Panc1 (cell line): Measurements from ENCODE around the gene ACSM6. TPM values are rescaled to one million over a fixed set of nuclear protein-coding genes. Genes with fewer than 3 reads are reported as not detected.

Source experiments
- ATAC-seq: fragments of 200-7000 bp; cut with Tn5 transposase; 2 replicates; pipeline ENCODE4 v1.9.1; 2020; ENCODE audit warnings: mild to moderate bottlenecking, moderate library complexity
- BruUV-seq: library from RNA; stranded (reverse); fragments of 400-500 nt; replicated peaks from 2 replicates; lab custom pipeline; 2021; lab: Mats Ljungman, UMichigan
- CTCF ChIA-PET: fragments of 300-600 bp; sonication (Branson Sonifier 250); formaldehyde crosslinking; loops from one replicate; lab custom pipeline; 2022; ENCODE audit warnings: antibody characterized with exemption; lab: Charles Lee
- POLR2A ChIA-PET: fragments of 300-600 bp; sonication (Branson Sonifier 250); formaldehyde crosslinking; loops from one replicate; lab custom pipeline; 2022; ENCODE audit warnings: antibody characterized with exemption; lab: Charles Lee
- DNase-seq: peaks from one replicate; pipeline ENCODE4 v3.0.0-alpha.2; 2010; ENCODE audit warnings: low read depth, low spot score
- H3K27ac ChIP-seq: 2 replicates; pipeline ENCODE4 v1.5.1; 2011; ENCODE audit warnings: mild to moderate bottlenecking, low read length, inconsistent platforms
- H3K27me3 ChIP-seq: fragments of 200-500 bp; sonication (Bioruptor generic); 2 replicates; pipeline ENCODE4 v1.6.0; 2014; ENCODE audit warnings: low read length, inconsistent platforms; ENCODE audit not compliant: control insufficient read depth, insufficient read depth
- H3K36me3 ChIP-seq: fragments of 200-500 bp; sonication (Bioruptor generic); 2 replicates; pipeline ENCODE4 v1.5.1; 2014; ENCODE audit warnings: inconsistent platforms, mild to moderate bottlenecking, low read length, moderate library complexity; ENCODE audit not compliant: control insufficient read depth, insufficient read depth
- H3K4me1 ChIP-seq: 2 replicates; pipeline ENCODE4 v1.5.1; 2011; ENCODE audit warnings: inconsistent platforms, mild to moderate bottlenecking, low read length, moderate library complexity; ENCODE audit not compliant: control insufficient read depth, insufficient read depth
- H3K4me3 ChIP-seq, 2 experiments: 2 replicates each; pipeline ENCODE4 v1.5.1; 2011 to 2012; ENCODE audit warnings: low read depth in 2 of 2, low read length in 2 of 2, mild to moderate bottlenecking in 2 of 2, inconsistent platforms in 1 of 2, moderate library complexity in 1 of 2
- H3K9me3 ChIP-seq: fragments of 200-500 bp; sonication (Bioruptor generic); 2 replicates; pipeline ENCODE4 v1.5.1; 2014; ENCODE audit warnings: low read depth, mild to moderate bottlenecking, inconsistent platforms, low read length, moderate library complexity; ENCODE audit not compliant: control insufficient read depth, insufficient read depth
- CTCF ChIP-seq: fragments of 450-650 bp; IDR thresholded peaks from 2 replicates; pipeline ENCODE4 v1.5.1; 2017; ENCODE audit warnings: mild to moderate bottlenecking
- POLR2AphosphoS5 ChIP-seq: IDR thresholded peaks from 2 replicates; pipeline ENCODE4 v1.6.1; 2012; ENCODE audit warnings: mild to moderate bottlenecking, low read depth, low read length, moderate library complexity
- REST ChIP-seq, 2 experiments: IDR thresholded peaks; 2 replicates each; pipeline ENCODE4 v1.6.1; 2011 to 2012; ENCODE audit warnings: low read depth in 2 of 2, control low read depth in 1 of 2, low read length in 1 of 2, mild to moderate bottlenecking in 1 of 2, moderate library complexity in 1 of 2; ENCODE audit not compliant: insufficient read depth in 1 of 2
- SIN3A ChIP-seq: IDR thresholded peaks from 2 replicates; pipeline ENCODE4 v1.6.1; 2012; ENCODE audit warnings: low read depth, mild to moderate bottlenecking, low read length, moderate library complexity, borderline replicate concordance; ENCODE audit not compliant: insufficient read depth
- TCF7L2 ChIP-seq: IDR thresholded peaks from 2 replicates; pipeline ENCODE4 v1.6.1; 2011; ENCODE audit warnings: mild to moderate bottlenecking, low read depth, low read length, inconsistent platforms
- in situ Hi-C: cut with HindIII; loops from 2 replicates; pipeline ENCODE4 v1.10.0; 2016; ENCODE audit warnings: low sequenced_read_pairs, low pct_unique_long_range_greater_than_20kb
- intact Hi-C: fragments of 100-400 bp; cut with micrococcal nuclease; formaldehyde crosslinking; loops from one replicate; pipeline ENCODE4 v1.10.0; 2022; ENCODE audit not compliant: unreplicated experiment
- total RNA-seq: library from RNA; stranded (reverse); gene quantifications from one replicate; pipeline ENCODE4 v1.2.1, GENCODE V29; 2021; ENCODE audit not compliant: unreplicated experiment

Gene ACSM6
- total RNA-seq, 1 experiment from 2014 or later, result not detected

- POLR2A ChIA-PET, result no interaction called here
- TF ChIP-seq POLR2AphosphoS5 (no peak), TCF7L2 (no peak), SIN3A (no peak), CTCF (no peak), REST (IDR thresholded peaks at IDR 0.05; ENCODE audit: insufficient read depth in 1 of 2, low read depth in 2 of 2, low read length in 1 of 2) (no peak)
- Histone ChIP-seq H3K27ac (no peak overlapping the region), H3K4me3 (no peak overlapping the region), H3K36me3 (peaks cover 12% of the 10 kb centered on the region), H3K4me1 (peaks cover 3% of the 10 kb centered on the region; the same call in 1 of the 2 replicates), H3K27me3 (no peaks in the 10 kb centered on the region), H3K9me3 (no peaks in the 10 kb centered on the region)
- DNase-seq, result no peak
- CTCF ChIA-PET, result no interaction called here
- in situ Hi-C loops (no loop called here), intact Hi-C loops (no loop called here)
- no TSS peak for BruUV-seq
- peak; percentile 49; the same call in 1 of the 2 replicates for ATAC-seq
Observed at GRCh38 chr10:95266674-95267095, 72.6 kb downstream of the ACSM6 start.

- no peak for ATAC-seq
- Histone ChIP-seq H3K4me1 (peaks cover 3% of the 10 kb centered on the region; the same call in 1 of the 2 replicates), H3K27me3 (no peaks in the 10 kb centered on the region), H3K9me3 (no peaks in the 10 kb centered on the region), H3K4me3 (no peak overlapping the region), H3K27ac (no peak overlapping the region), H3K36me3 (peaks cover 12% of the 10 kb centered on the region)
- no peak for DNase-seq
- in situ Hi-C loops, result no loop called here
- TF ChIP-seq TCF7L2, result no peak
- TF ChIP-seq SIN3A, result no peak
- TF ChIP-seq CTCF, result no peak
- TF ChIP-seq REST (IDR thresholded peaks at IDR 0.05; ENCODE audit: insufficient read depth in 1 of 2, low read depth in 2 of 2, low read length in 1 of 2), result no peak
- no peak for TF ChIP-seq POLR2AphosphoS5
- intact Hi-C loops, result no loop called here
- POLR2A ChIA-PET, result no interaction called here
- CTCF ChIA-PET, result no interaction called here
- no TSS peak for BruUV-seq
Observed at GRCh38 chr10:95267251-95267650, 73.2 kb downstream of the ACSM6 start.
